ENCODE measurements around the gene SERPINA5.

The SERPINA5 gene

DNA sequence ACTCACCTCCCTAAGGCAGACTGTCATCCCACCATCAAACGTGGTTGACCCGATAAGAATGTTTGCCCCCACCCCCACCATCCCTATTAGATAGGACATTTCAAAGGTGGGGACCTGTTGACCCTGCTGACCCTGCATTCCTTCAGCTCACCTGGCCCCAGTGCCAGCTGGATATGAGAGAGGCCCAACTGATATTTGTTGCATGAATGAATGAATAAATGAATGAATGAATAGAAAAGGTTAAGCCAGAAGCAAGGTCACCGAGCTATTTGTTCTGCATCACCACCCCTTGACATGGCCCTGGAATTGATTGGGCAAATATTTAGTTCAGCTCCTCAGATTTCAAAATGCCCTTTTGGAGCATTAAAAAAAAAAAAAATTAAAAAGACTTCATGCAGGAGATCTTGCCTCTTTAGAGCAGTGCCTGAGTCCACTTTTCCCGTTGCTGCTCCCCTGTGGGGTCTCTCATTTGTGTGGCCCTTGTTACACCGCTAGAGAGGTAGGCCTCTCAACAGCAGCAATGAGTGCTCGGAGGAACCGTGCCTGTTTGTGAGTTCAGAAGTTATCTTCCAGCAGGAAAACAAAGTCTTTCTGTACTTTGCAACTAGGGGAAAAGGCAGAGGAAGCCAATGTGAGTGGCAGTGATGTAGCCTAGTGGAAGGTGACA is 8.5 kb upstream of the SERPINA5 start:
- Histone ChIP-seq H3K9me3 (ENCODE audit: control insufficient read depth, insufficient read depth, low read depth, low read length) (no peaks in the 10 kb centered on the region), H3K27ac (ENCODE audit: extremely low read depth, low read depth, low read length) (no peak overlapping the region), H3K36me3 (ENCODE audit: control insufficient read depth in 2 of 2, insufficient read depth in 1 of 2, low read length in 2 of 2) (no peaks in the 10 kb centered on the region), H3K4me1 (ENCODE audit: control insufficient read depth, insufficient read depth, low read length) (no peaks in the 10 kb centered on the region), H3K4me3 (ENCODE audit: low read depth, low read length) (no peak overlapping the region)
- ChIA-PET POLR2A (no interaction called here), CTCF (interaction anchor here (1.2 kb wide), 1 partner anchor 23 kb away, joined by 3 read pairs; no protein-coding TSS in a partner anchor)
- TF ChIP-seq OVOL3 (tag by site-specific recombination; IDR thresholded peaks at IDR 0.05) = no peak
- TF ChIP-seq, protein P1, sequence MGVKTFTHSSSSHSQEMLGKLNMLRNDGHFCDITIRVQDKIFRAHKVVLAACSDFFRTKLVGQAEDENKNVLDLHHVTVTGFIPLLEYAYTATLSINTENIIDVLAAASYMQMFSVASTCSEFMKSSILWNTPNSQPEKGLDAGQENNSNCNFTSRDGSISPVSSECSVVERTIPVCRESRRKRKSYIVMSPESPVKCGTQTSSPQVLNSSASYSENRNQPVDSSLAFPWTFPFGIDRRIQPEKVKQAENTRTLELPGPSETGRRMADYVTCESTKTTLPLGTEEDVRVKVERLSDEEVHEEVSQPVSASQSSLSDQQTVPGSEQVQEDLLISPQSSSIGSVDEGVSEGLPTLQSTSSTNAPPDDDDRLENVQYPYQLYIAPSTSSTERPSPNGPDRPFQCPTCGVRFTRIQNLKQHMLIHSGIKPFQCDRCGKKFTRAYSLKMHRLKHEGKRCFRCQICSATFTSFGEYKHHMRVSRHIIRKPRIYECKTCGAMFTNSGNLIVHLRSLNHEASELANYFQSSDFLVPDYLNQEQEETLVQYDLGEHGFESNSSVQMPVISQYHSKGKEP (tag by site-specific recombination; IDR thresholded peaks at IDR 0.05) = no peak
- TF ChIP-seq ZNF223 (tag by site-specific recombination; IDR thresholded peaks at IDR 0.05) = no peak
- TF ChIP-seq, protein P2, sequence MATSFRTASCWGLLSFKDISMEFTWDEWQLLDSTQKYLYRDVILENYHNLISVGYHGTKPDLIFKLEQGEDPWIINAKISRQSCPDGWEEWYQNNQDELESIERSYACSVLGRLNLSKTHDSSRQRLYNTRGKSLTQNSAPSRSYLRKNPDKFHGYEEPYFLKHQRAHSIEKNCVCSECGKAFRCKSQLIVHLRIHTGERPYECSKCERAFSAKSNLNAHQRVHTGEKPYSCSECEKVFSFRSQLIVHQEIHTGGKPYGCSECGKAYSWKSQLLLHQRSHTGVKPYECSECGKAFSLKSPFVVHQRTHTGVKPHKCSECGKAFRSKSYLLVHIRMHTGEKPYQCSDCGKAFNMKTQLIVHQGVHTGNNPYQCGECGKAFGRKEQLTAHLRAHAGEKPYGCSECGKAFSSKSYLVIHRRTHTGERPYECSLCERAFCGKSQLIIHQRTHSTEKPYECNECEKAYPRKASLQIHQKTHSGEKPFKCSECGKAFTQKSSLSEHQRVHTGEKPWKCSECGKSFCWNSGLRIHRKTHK (tag by site-specific recombination; IDR thresholded peaks at IDR 0.05) = no peak
- no peak for TF ChIP-seq ELK4 (IDR thresholded peaks at IDR 0.05; ENCODE audit: borderline replicate concordance, low read depth, low read length)
- no peak for TF ChIP-seq GLI4 (tag by site-specific recombination; IDR thresholded peaks at IDR 0.05)
- no peak for TF ChIP-seq MEIS1 (CRISPR knock-in tag; IDR thresholded peaks at IDR 0.05; ENCODE audit: borderline replicate concordance)
- TF ChIP-seq, protein P3, sequence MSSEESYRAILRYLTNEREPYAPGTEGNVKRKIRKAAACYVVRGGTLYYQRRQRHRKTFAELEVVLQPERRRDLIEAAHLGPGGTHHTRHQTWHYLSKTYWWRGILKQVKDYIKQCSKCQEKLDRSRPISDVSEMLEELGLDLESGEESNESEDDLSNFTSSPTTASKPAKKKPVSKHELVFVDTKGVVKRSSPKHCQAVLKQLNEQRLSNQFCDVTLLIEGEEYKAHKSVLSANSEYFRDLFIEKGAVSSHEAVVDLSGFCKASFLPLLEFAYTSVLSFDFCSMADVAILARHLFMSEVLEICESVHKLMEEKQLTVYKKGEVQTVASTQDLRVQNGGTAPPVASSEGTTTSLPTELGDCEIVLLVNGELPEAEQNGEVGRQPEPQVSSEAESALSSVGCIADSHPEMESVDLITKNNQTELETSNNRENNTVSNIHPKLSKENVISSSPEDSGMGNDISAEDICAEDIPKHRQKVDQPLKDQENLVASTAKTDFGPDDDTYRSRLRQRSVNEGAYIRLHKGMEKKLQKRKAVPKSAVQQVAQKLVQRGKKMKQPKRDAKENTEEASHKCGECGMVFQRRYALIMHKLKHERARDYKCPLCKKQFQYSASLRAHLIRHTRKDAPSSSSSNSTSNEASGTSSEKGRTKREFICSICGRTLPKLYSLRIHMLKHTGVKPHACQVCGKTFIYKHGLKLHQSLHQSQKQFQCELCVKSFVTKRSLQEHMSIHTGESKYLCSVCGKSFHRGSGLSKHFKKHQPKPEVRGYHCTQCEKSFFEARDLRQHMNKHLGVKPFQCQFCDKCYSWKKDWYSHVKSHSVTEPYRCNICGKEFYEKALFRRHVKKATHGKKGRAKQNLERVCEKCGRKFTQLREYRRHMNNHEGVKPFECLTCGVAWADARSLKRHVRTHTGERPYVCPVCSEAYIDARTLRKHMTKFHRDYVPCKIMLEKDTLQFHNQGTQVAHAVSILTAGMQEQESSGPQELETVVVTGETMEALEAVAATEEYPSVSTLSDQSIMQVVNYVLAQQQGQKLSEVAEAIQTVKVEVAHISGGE (tag by site-specific recombination; conservative IDR thresholded peaks at IDR 0.05; ENCODE audit: low read depth) = no peak
- TF ChIP-seq ZNF221 (tag by site-specific recombination; IDR thresholded peaks at IDR 0.05; ENCODE audit: borderline replicate concordance) = no peak
- TF ChIP-seq ZNF677 (tag by site-specific recombination; IDR thresholded peaks at IDR 0.05) = no peak
- TF ChIP-seq MZF1 (tag by site-specific recombination; IDR thresholded peaks at IDR 0.05; ENCODE audit: borderline replicate concordance) = no peak
- no peak for TF ChIP-seq ZNF549 (tag by site-specific recombination; IDR thresholded peaks at IDR 0.05)
- TF ChIP-seq KLF8 (tag by site-specific recombination; IDR thresholded peaks at IDR 0.05) = no peak
- TF ChIP-seq OSR2 (tag by site-specific recombination; IDR thresholded peaks at IDR 0.05) = no peak
- TF ChIP-seq ZNF791 (tag by site-specific recombination; IDR thresholded peaks at IDR 0.05) = no peak
- TF ChIP-seq BCL6B (tag by site-specific recombination; IDR thresholded peaks at IDR 0.05) = no peak
- TF ChIP-seq ZNF24 (tag by site-specific recombination; IDR thresholded peaks at IDR 0.05) = no peak
- no peak for TF ChIP-seq ZNF560 (tag by site-specific recombination; IDR thresholded peaks at IDR 0.05; ENCODE audit: borderline replicate concordance)

Data from HEK293 (cell line).